VCaP (cell line): ENCODE measurements around the gene AMD1.

Source experiments
- H3K27ac ChIP-seq: fragments of 450-650 bp; 2 replicates; pipeline ENCODE4 v1.5.1; 2017
- TF ChIP-seq, protein P1 (sequence below): fragments of 450-650 bp; conservative IDR thresholded peaks from 2 replicates; pipeline ENCODE4 v1.5.1; 2017; ENCODE audit warnings: mild to moderate bottlenecking, moderate library complexity

Gene AMD1

DNA sequence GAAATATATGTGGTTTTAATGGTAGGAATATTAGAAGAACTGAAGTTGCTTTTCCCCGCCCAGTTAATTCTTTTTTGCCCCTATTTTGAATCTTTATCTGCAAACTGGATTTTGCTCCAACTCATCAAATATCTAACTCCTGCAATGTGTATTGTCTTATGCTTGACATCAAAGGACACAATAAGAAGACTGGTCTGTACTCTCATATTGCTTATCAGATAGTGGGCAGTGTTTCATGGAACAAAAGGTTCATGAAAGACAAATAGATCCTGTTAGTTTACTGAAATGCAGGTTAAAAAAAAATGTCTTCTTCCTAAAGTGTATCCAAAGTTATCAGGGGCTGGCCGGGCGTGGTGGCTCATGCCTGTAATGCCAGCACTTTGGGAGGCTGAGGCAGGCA lies 56.2 kb downstream of the AMD1 start:
- peak overlapping the region; percentile 70 for H3K27ac ChIP-seq
- TF ChIP-seq, protein P1, sequence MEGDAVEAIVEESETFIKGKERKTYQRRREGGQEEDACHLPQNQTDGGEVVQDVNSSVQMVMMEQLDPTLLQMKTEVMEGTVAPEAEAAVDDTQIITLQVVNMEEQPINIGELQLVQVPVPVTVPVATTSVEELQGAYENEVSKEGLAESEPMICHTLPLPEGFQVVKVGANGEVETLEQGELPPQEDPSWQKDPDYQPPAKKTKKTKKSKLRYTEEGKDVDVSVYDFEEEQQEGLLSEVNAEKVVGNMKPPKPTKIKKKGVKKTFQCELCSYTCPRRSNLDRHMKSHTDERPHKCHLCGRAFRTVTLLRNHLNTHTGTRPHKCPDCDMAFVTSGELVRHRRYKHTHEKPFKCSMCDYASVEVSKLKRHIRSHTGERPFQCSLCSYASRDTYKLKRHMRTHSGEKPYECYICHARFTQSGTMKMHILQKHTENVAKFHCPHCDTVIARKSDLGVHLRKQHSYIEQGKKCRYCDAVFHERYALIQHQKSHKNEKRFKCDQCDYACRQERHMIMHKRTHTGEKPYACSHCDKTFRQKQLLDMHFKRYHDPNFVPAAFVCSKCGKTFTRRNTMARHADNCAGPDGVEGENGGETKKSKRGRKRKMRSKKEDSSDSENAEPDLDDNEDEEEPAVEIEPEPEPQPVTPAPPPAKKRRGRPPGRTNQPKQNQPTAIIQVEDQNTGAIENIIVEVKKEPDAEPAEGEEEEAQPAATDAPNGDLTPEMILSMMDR, result no peak

DNA sequence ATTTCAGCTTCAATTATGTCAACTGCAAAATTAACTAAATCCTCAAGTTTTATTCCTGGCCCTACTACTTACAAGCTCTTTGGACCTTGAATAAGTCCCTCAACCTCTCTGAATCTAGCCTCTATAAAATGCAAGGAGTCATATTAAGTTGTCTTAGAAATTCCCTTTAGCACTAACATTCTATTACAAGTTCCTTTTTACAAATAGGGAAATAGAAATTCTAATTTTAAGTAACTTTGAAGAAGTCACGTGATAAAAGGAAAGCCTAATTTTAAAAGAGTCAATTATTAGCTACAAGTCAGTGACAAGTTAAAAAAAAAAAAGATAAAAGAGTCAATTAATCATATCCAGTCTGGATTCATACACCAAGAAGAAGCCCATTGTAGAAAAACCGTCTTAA lies 59.3 kb downstream of the AMD1 start:
- no peak overlapping the region for H3K27ac ChIP-seq
- TF ChIP-seq, protein P1, result no peak

DNA sequence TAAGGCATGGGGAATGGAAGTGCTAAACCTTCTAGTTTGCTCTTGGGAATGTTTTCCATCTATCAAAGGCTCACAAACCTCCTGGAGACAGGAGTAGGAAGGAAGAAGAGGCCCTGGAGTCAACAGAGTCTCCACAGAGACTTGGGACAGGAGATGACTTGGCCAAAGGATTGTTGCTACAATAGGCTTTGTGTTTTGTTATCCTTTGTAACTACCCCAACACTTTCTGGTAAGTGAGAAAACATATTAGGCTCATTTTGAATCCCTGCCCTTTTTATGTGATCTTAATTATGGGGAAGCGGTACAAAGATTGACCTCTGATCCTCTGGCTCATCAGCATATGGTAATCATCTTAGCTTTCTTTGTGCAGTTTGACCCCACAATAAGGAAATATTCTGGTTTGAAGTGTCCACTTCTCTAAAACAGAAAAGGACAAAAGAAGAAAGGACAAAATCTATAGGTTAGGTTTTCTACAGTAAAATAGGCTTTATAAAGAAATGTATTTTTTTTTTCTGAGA lies 59.9 kb downstream of the AMD1 start:
- TF ChIP-seq, protein P1, result no peak
- H3K27ac ChIP-seq, result no peak overlapping the region

DNA sequence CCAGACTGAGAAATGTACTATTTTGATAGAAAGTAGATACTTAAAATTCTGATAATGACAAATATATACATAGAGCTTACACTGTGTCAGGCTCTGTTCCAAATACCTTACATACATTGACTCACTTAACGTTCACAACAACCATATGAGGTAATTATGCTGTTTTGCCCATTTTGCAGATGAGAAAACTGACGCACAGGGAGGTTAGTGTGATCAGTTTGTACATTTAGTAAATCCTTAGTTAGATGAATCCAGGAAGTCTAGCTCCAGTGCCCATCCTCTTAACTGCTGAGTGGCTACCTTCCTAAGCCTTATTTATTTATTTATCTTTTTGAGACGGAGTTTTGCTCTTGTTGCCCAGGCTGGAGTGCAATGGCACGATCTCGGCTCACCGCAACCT lies 60.6 kb downstream of the AMD1 start:
- TF ChIP-seq, protein P1, result no peak
- no peak overlapping the region for H3K27ac ChIP-seq

DNA sequence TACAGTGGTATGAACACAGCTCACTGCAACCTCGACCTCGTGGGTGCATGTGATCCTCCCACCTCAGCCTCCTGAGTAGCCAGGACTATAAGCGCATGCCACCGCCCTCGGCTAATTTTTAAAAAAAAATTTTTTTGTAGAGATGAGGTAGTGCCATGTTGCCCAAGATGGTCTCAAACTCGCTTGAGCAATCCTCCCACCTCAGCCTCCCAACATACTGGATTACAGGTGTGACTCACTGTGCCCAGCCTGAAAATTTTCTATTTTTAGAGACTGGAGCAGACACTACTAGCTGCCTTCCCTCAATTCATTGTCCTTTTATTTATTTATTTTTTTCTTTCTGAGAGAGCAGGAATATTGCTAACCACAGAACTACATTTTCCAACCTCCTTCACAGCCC lies 63.6 kb downstream of the AMD1 start:
- no peak overlapping the region for H3K27ac ChIP-seq
- TF ChIP-seq, protein P1, result no peak

DNA sequence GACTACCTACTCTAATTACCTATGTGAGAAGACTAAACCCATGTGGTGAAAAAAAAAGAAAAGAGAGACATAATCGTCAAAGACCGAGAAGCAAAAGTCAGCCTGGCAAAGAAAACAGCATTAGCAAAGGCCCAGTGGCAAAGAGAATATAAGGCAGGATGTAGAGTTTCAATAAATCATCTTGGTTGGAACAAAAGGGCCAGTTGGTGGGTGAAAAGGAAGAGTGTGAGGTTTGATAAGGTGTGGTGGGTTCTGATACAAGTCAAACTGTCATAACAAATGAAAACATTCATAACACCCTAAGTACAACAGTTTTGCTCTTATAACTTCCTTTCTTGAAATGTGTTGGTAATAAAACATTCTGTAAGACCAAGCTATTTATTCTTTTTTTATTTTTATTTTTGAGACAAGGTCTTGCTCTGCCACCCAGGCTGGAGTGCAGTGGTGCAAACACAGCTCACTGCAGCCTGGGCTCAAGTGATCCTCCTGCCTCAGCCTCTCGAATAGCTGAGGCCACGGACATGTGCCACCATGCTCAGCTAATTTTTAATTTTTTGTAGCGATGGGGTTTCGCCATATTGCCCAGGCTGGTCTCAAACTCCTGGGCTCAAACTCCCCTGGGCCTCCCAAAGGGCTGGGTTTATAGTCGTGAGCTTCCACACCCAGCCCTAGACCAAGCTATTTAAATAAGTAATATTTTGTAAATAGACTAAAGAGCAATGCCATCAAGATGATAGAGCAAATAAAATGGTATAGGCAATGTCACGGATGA lies 65.0 kb downstream of the AMD1 start:
- no peak overlapping the region for H3K27ac ChIP-seq
- TF ChIP-seq, protein P1, result no peak

DNA sequence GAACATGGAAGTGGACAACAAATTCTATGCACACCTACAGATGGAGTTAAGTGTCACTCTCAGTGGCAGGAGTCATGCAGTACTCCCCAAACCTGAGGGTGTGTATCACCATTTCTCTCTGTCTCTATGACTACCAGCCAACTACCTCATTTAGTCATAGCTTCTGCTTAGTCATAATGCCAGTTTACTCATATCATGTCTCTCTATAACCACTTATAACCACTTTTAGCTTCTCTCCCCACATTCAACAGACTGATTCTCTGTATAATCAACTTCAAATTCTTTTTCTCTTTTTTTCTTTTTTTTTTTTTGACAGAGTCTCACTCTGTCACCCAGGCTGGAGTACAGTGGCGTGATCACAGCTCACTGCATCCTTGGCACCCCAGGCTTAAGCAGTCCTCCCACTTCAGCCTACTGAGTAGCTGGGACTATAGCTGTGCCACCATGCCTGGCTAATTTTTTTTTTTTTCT lies 70.1 kb downstream of the AMD1 start:
- TF ChIP-seq, protein P1, result no peak
- no peak overlapping the region for H3K27ac ChIP-seq
